ENCODE measurements around the gene CAMTA1.

The CAMTA1 gene

GRCh38 chr1:7594002-7594713, 808.9 kb downstream of the CAMTA1 start (continued):
- TF ChIP-seq ZNF280C (tag by site-specific recombination; IDR thresholded peaks at IDR 0.05) (no peak), KLF16 (tag by site-specific recombination; IDR thresholded peaks at IDR 0.05) (no peak), AEBP2 (tag by site-specific recombination; IDR thresholded peaks at IDR 0.05; ENCODE audit: borderline replicate concordance) (no peak), YY1 (tag by site-specific recombination; IDR thresholded peaks at IDR 0.05) (no peak), GFI1B (tag by site-specific recombination; IDR thresholded peaks at IDR 0.05) (no peak), ZIC2 (tag by site-specific recombination; IDR thresholded peaks at IDR 0.05) (peak; percentile 26; the same call in 1 of the 2 replicates), ZNF473 (tag by site-specific recombination; IDR thresholded peaks at IDR 0.05) (0 out of 2 replicates have a peak, but pooled peaks have one; percentile 48), ZNF394 (tag by site-specific recombination; IDR thresholded peaks at IDR 0.05; ENCODE audit: borderline replicate concordance) (no peak), ZNF785 (tag by site-specific recombination; IDR thresholded peaks at IDR 0.05) (no peak), ZNF660 (tag by site-specific recombination; IDR thresholded peaks at IDR 0.05) (no peak), TSHZ1 (tag by site-specific recombination; IDR thresholded peaks at IDR 0.05; ENCODE audit: borderline replicate concordance) (no peak), ZNF19 (tag by site-specific recombination; IDR thresholded peaks at IDR 0.05; ENCODE audit: low read depth) (no peak), PATZ1 (tag by site-specific recombination; IDR thresholded peaks at IDR 0.05) (no peak), ZFP69B (tag by site-specific recombination; IDR thresholded peaks at IDR 0.05) (no peak), ZNF670 (tag by site-specific recombination; IDR thresholded peaks at IDR 0.05; ENCODE audit: low read depth) (no peak), TRIM28 (IDR thresholded peaks at IDR 0.05; ENCODE audit: borderline replicate concordance, low read length) (no peak), PRDM1 (tag by site-specific recombination; IDR thresholded peaks at IDR 0.05) (no peak), ZNF747 (tag by site-specific recombination; IDR thresholded peaks at IDR 0.05) (no peak), PRDM10 (tag by site-specific recombination; IDR thresholded peaks at IDR 0.05) (no peak)

All from HEK293 (cell line).